Lower leg skin (tissue), 4 donors: ENCODE data around the gene CHST8. TPM values are rescaled to one million over a fixed set of nuclear protein-coding genes. Genes with fewer than 3 reads are reported as not detected.

Experiments used
- DNase-seq, 2 donors: peaks; one replicate each; pipeline ENCODE4 v3.0.0-alpha.2; 2019; ENCODE audit warnings: low spot score in 2 of 2
- H3K4me3 ChIP-seq: fragments of 200-600 bp; sonication (generic); 2 replicates; pipeline ENCODE4 v1.5.1; 2017; ENCODE audit warnings: mild to moderate bottlenecking, low read depth; ENCODE audit not compliant: poor library complexity, severe bottlenecking
- CTCF ChIP-seq, 3 donors: fragments of 450-650 bp; IDR thresholded peaks; one replicate each; pipeline ENCODE4 v1.5.1; 2016; ENCODE audit warnings: antibody characterized with exemption in 3 of 3, mild to moderate bottlenecking in 3 of 3, moderate library complexity in 2 of 3
- POLR2A ChIP-seq, 2 donors: fragments of 450-650 bp; IDR thresholded peaks; one replicate each; pipeline ENCODE4 v1.6.1; 2016 to 2017; ENCODE audit warnings: antibody characterized with exemption in 2 of 2, mild to moderate bottlenecking in 1 of 2, moderate library complexity in 1 of 2
- WGBS, 2 donors: methylation state at CpG; one replicate each; pipeline ENCODE4 v1.1.5; 2018; 5-methylcytosine and 5-hydroxymethylcytosine counted together
- intact Hi-C: fragments of 100-400 bp; cut with DNase I; formaldehyde crosslinking; loops from one replicate; pipeline ENCODE4 v1.15.0; 2023; ENCODE audit warnings: low total_unique reads
- total RNA-seq, 4 donors: library from RNA; depleted of rRNA; stranded (reverse); fragments of >200 nt; gene quantifications; one replicate each; pipeline ENCODE4 v1.1.0, GENCODE V29; 2016

CHST8 gene
- total RNA-seq, 4 donors from 2014 or later = 0.19 to 1.6 (median 0.37) TPM; not detected in 1

- no peak overlapping the region for H3K4me3 ChIP-seq
- 77 to 83% methylated on average over 12 of the region's 12 CpGs for WGBS, 2 donors
- intact Hi-C loops = no loop called here
- no peak for TF ChIP-seq POLR2A (IDR thresholded peaks at IDR 0.05)
- TF ChIP-seq CTCF (IDR thresholded peaks at IDR 0.05) = no peak
- DNase-seq = peak in 1 of 2 donors; percentile 63
Observed at GRCh38 chr19:33678796-33679585, 57.2 kb downstream of the CHST8 start.

- DNase-seq = peak in 1 of 2 donors; percentile 49
- TF ChIP-seq POLR2A (IDR thresholded peaks at IDR 0.05) (no peak), CTCF (IDR thresholded peaks at IDR 0.05) (no peak)
- intact Hi-C loops = no loop called here
- H3K4me3 ChIP-seq = no peak overlapping the region
- 75 to 84% methylated on average over 5 of the region's 5 CpGs for WGBS, 2 donors
Observed at GRCh38 chr19:33679696-33680095, 57.9 kb downstream of the CHST8 start.

- no peak for TF ChIP-seq POLR2A (IDR thresholded peaks at IDR 0.05)
- no peak for TF ChIP-seq CTCF (IDR thresholded peaks at IDR 0.05)
- WGBS, 2 donors = 71 to 74% methylated on average over 3 of the region's 3 CpGs
- peak in 1 of 2 donors; percentile 64 for DNase-seq
- H3K4me3 ChIP-seq = no peak overlapping the region
- intact Hi-C loops = no loop called here
Observed at GRCh38 chr19:33681081-33681680, 59.4 kb downstream of the CHST8 start.

GRCh38 chr19:33683881-33684537 lies 62.3 kb downstream of the CHST8 start:
- DNase-seq = peak in 1 of 2 donors; percentile 69
- WGBS, 2 donors = 18 to 33% methylated on average over 11 to 23 of the region's 24 CpGs
- TF ChIP-seq POLR2A (IDR thresholded peaks at IDR 0.05) (no peak), CTCF (IDR thresholded peaks at IDR 0.05) (no peak)
- intact Hi-C loops = no loop called here
- H3K4me3 ChIP-seq = no peak overlapping the region

GRCh38 chr19:33684538-33685232 lies 62.9 kb downstream of the CHST8 start:
- WGBS, 2 donors = 13 to 20% methylated on average over 31 to 39 of the region's 42 CpGs
- DNase-seq = peak in 1 of 2 donors; percentile 72
- TF ChIP-seq POLR2A (IDR thresholded peaks at IDR 0.05) = no peak
- TF ChIP-seq CTCF (IDR thresholded peaks at IDR 0.05) = no peak
- H3K4me3 ChIP-seq = no peak overlapping the region
- intact Hi-C loops = no loop called here
